ENCODE measurements around the gene ACKR3. TPM values are rescaled to one million over a fixed set of nuclear protein-coding genes. Genes with fewer than 3 reads are reported as not detected.

Gene ACKR3
- total RNA-seq, 2 experiments from 2014 or later = 1.3 to 3.3 TPM

DNA sequence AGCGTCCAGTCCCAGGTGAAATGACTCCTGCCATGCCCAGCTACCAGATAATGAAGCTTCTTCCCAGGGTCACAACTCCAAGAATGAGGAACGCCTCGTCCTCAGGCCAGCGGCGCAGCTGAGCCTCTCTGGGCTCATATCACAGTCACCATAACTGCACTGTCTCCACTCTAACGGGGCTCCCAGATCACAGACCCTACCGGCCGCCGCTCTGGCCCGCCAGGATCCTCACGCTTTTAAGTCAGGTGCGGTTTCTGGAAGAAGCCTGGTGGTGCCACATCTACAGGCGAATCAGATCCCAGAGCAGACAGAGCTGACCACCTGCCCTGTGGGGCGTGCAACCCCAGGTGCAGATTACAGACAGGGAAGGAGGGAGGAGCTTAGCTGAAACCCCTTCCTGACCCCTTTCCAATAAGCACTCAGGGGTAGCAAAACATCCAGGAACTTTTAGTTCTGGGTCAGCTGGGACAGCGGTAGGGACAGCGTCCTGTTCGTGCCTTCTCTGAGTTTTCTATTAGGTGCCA is 3.7 kb upstream of the ACKR3 start:
- Mint-ChIP-seq H3K27ac (no peak overlapping the region), H3K36me3 (peaks cover 16% of the 10 kb centered on the region), H3K4me3 (no peak overlapping the region), H3K27me3 (peaks cover 7% of the 10 kb centered on the region), H3K9me3 (ENCODE audit: low read depth) (no peaks in the 10 kb centered on the region), H3K4me1 (peaks cover 28% of the 10 kb centered on the region)
- CTCF ChIA-PET = interaction anchor here (1.4 to 2.1 kb wide), 2 partner anchors 50 to 53 kb away, joined by 4 to 9 read pairs; no protein-coding TSS in a partner anchor
- DNase-seq (no peak), ATAC-seq (no peak)

DNA sequence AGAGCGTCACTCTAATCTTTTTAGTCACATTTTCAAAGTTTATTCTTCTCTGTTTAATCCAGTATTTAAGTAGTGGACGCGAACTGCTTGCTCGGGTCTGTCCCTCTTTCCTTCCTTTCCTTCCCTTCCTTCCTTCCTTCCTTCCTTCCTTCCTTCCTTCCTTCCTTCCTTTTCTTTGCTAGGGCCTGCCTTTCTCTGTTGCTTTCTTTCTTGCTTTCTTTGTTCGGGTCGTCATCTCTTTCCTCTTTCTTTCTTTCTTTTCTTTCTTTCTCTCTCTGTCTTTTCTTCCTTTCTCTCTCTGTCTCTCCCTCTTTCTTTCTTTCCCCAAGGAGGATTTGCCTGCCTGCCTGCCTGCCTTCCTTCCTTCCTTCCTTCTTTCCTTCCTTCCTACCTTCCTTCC is 3.0 kb upstream of the ACKR3 start:
- DNase-seq (no peak), ATAC-seq (no peak)
- peaks cover 12% of the 10 kb centered on the region for H3K36me3 Mint-ChIP-seq
- CTCF ChIA-PET = interaction anchor here (2.1 kb wide), 1 partner anchor 53 kb away, joined by 9 read pairs; no protein-coding TSS in a partner anchor
- no peaks in the 10 kb centered on the region for H3K9me3 Mint-ChIP-seq (ENCODE audit: low read depth)
- H3K27me3 Mint-ChIP-seq = peaks cover 11% of the 10 kb centered on the region
- peaks cover 28% of the 10 kb centered on the region for H3K4me1 Mint-ChIP-seq
- no peak overlapping the region for H3K4me3 Mint-ChIP-seq
- no peak overlapping the region for H3K27ac Mint-ChIP-seq

DNA sequence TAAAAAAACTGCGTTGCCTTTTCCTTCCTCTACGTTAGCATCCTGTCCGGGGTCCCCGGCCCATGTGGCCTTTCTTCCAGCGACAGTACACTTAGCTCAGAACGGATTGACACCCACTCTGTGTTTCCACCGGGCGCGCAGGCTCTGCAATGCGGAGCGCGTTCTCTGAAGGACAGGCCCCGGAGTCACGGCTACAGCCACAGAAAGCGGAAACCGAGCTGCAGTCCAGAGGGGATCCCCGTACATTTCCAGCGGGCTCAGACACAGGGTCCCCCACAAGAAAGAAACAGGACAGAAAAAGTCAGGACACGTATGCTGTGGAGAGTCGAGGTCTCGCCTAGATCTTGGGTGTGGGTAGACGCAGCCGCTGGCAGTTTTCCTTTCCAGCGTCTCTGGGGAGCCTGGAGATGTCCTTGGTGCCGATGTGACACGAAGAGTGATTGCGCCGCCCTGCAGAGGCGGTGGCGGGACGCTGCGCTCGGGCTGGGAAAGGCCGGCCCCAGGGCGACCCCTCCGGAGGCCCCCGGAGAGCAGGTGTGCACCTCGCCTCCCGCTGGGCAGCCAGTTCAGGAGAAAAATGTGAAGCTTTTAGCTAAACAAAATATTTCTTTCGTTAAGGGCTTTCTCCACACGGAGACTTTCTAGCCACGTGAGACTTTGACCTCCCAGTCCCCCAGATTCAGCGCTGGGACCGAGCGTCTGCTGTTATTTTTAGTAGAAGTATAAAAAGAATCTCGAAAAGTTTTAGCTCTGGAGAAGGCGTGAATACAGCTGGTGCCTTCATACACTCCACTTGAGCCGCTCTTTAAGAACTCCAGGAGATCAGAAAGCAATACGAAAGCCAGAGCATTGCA is 1.3 kb upstream of the ACKR3 start:
- Mint-ChIP-seq H3K36me3 (peaks cover 1% of the 10 kb centered on the region), H3K27me3 (peaks cover 11% of the 10 kb centered on the region), H3K4me1 (peaks cover 28% of the 10 kb centered on the region), H3K27ac (peak overlapping the region; percentile 46), H3K4me3 (peak overlapping the region; percentile 68), H3K9me3 (ENCODE audit: low read depth) (no peaks in the 10 kb centered on the region)
- ATAC-seq = peak; percentile 46
- peak; percentile 53 for DNase-seq
- CTCF ChIA-PET = interaction anchor here (1.1 to 7.8 kb wide), 9 partner anchors 9 to 56 kb away, joined by 3 to 230 read pairs (median 13); no protein-coding TSS in a partner anchor

DNA sequence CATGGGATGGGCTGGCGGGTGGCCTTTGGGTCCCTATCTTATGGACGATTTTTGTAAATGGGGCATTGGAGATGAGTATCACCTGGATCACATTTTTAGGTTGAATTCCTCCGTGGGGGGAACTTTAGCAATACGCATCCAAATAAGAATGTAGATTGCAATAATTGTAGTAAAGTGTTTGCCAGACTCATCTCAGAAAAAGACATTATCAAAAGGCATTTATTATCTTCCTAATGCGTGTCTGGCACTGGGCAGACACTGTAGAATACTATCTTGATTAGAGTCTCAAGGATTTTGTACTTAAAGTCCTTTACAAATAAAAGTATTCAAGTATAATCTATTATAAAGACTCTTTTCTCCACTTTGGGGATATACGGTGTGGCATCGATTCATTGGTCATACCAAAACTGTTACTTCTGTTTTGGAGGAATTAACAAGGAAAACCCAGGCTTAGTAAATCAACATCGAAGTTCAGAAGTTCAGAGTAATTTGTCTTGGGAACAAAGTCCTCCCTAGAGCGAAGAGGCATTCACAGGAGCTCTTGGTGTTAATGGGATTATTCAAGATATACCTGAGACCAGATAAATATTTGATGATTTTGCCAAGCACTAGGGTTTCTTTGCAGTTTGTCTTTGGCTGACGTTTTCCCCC is 578 bp upstream of the ACKR3 start:
- ATAC-seq = no peak
- Mint-ChIP-seq H3K4me1 (peaks cover 28% of the 10 kb centered on the region), H3K4me3 (peak overlapping the region; percentile 52), H3K27ac (peak overlapping the region; percentile 65), H3K36me3 (peaks cover 1% of the 10 kb centered on the region), H3K9me3 (ENCODE audit: low read depth) (no peaks in the 10 kb centered on the region), H3K27me3 (peaks cover 11% of the 10 kb centered on the region)
- CTCF ChIA-PET = interaction anchor here (0.8 to 7.8 kb wide), 26 partner anchors 9 to 516 kb away, joined by 3 to 230 read pairs (median 6); partner anchors contain the start of gene COPS8
- DNase-seq = no peak

DNA sequence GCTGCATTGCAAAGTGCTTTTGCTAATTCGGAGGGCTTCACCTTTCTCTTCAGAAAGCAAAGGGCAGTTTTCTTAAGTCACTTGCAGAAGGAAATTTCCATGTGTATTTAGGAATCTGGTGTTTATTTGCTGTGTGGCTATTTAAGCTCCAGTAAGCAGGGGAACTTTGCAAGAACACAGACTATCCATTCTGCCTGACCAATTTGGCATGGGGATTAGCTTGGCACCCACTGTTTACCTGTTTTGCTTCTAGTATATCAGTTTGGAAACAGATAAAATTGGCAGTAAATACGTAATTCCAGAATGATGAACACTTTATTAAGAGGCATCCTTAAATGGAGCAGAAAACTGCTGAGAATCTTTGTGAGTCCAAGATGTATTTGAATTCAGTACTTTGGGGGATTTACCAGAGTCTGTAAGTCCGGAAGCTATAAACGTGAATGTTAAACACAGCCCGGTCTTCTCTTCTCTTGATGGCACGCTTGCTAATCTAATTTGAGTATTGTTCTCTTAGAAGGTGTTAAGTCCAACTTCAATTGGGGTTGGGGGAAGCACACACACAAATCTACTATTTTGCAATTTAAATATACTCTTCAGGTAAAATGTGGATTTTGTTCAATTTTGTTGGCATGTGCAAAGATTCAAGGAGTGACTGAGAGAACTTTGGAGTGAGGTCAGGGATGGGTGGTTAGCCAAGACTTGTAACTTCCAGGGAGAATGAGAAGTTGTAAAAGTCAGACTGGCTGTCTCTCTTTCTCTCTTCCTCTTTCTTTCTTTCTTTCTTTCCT is 650 bp downstream of the ACKR3 start:
- Mint-ChIP-seq H3K27ac (peak overlapping the region; percentile 65), H3K4me3 (peak overlapping the region; percentile 52), H3K4me1 (peaks cover 28% of the 10 kb centered on the region), H3K9me3 (ENCODE audit: low read depth) (no peaks in the 10 kb centered on the region), H3K36me3 (peaks cover 1% of the 10 kb centered on the region), H3K27me3 (peaks cover 11% of the 10 kb centered on the region)
- CTCF ChIA-PET = interaction anchor here (0.6 to 7.8 kb wide), 31 partner anchors 10 to 515 kb away, joined by 3 to 230 read pairs (median 4); partner anchors contain the start of gene COPS8
- ATAC-seq (no peak), DNase-seq (no peak)

DNA sequence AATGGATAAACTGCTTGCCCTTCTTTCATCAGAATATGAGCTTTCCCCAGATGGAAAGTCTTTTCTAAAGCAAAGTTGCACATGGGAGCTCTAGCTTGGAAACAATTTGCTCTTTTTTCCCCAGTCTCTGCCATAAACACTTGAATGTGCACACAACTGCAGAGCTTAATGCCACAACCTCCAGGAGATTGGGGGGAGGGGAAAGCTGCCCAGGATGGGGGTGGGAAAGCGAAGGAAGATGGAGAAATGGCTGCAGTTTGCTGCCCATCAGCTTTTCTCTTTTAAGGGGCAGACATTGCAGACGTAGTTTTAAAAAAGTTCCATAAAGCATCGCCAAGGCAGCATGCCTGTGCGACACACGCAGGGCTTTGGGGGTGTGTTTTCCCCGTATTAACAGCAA is 1.5 kb downstream of the ACKR3 start:
- Mint-ChIP-seq H3K27ac (no peak overlapping the region), H3K9me3 (ENCODE audit: low read depth) (no peaks in the 10 kb centered on the region), H3K36me3 (peaks cover 1% of the 10 kb centered on the region), H3K4me1 (peaks cover 28% of the 10 kb centered on the region), H3K27me3 (peaks cover 11% of the 10 kb centered on the region), H3K4me3 (no peak overlapping the region)
- DNase-seq (no peak), ATAC-seq (no peak)
- CTCF ChIA-PET = interaction anchor here (0.7 to 7.8 kb wide), 6 partner anchors 18 to 117 kb away, joined by 3 to 230 read pairs (median 12); a partner anchor contains a TSS

DNA sequence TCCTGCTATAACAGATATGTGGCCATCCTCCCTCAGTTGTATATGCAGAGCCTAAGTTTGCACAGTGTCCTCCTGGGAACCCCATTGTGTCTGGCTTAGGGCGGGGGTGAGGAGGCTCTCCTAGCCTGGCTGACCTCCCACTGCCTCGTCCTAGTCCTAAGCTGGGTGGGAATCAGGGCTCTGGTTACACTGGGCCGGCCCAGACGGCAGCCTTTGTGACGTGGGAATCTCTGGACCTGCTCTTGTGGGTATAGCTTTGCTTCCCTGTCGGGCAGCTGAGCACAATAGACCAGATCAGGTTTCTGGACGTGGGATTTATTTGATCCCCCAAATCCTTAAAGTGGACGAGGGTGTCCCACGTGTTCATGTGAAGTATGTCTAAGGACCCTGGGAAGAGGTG is 2.9 kb downstream of the ACKR3 start:
- H3K27me3 Mint-ChIP-seq = peaks cover 11% of the 10 kb centered on the region
- DNase-seq (no peak), ATAC-seq (no peak)
- H3K4me3 Mint-ChIP-seq = no peak overlapping the region
- H3K9me3 Mint-ChIP-seq (ENCODE audit: low read depth) = no peaks in the 10 kb centered on the region
- CTCF ChIA-PET = interaction anchor here (7.8 kb wide), 1 partner anchor 60 kb away, joined by 230 read pairs; no protein-coding TSS in a partner anchor
- peaks cover 26% of the 10 kb centered on the region for H3K4me1 Mint-ChIP-seq
- no peak overlapping the region for H3K27ac Mint-ChIP-seq
- no peaks in the 10 kb centered on the region for H3K36me3 Mint-ChIP-seq

DNA sequence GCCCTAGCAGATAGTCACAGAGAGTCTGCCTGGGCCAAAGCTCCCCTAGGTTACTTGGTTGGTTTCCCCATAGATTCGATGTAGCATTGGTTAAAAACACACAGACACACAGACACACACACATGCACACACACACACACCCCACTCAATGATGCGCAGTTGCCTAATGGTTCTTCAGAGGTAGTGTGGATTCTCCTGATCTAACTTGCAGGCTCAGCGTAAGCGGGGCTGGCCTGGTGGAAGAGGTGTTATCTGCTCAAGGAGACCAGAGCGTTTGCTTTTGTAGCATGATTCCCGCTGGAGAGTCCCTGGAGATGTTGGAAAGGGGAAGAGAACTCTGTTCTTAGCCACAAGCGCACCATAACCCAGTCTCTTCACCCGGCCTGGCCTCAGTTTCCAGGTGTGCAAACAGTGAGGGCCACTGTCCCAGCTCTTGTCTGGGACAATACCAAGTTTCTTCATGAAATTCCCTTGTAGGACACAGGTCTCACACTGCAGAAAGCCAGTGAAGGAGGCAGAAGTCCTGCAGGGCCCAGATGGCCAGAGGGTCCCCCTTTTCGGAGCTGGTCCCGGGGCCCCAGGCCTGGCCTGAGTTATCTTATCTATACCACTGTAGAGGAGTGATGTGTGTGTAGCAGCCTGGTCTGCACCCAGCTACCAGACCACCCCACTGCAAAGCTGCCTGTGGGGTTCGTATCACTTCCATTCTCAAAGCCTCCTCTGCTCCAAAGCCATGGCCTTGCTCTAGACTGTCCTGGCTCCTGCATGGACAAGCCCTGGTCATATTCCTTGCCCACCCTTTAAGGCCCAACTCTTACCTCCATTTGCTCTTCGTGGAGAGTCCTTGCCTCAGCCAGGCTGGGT is 3.7 kb downstream of the ACKR3 start:
- Mint-ChIP-seq H3K4me1 (peaks cover 21% of the 10 kb centered on the region), H3K27me3 (peaks cover 6% of the 10 kb centered on the region), H3K9me3 (ENCODE audit: low read depth) (no peaks in the 10 kb centered on the region), H3K4me3 (no peak overlapping the region), H3K36me3 (no peaks in the 10 kb centered on the region), H3K27ac (no peak overlapping the region)
- DNase-seq = no peak
- ATAC-seq = no peak
- CTCF ChIA-PET = interaction anchor here (7.8 kb wide), 1 partner anchor 61 kb away, joined by 230 read pairs; no protein-coding TSS in a partner anchor

DNA sequence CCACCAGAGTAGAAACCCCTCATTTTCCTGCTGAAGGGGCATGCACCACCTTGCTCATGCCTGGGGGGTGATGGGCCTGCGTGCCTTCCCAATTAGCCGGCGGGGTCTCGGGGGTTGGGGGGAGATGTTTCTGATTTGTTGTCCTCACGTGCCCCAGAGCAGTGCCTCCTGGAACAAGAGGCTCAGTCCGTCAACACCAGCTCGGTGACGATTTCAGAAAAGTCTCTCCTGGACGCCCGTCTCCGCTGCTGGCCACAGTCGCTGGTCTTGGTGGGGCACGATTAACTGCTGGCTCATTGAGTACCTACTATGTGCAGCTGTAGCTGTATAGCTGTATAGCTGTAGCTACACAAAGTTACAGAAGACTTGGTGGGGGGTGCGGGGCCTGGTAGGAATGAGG is 4.4 kb downstream of the ACKR3 start:
- no peak for ATAC-seq
- H3K4me1 Mint-ChIP-seq = peaks cover 17% of the 10 kb centered on the region
- CTCF ChIA-PET = interaction anchor here (7.8 kb wide), 1 partner anchor 62 kb away, joined by 230 read pairs; no protein-coding TSS in a partner anchor
- no peak overlapping the region for H3K27ac Mint-ChIP-seq
- H3K9me3 Mint-ChIP-seq (ENCODE audit: low read depth) = no peaks in the 10 kb centered on the region
- no peaks in the 10 kb centered on the region for H3K36me3 Mint-ChIP-seq
- peaks cover 6% of the 10 kb centered on the region for H3K27me3 Mint-ChIP-seq
- no peak overlapping the region for H3K4me3 Mint-ChIP-seq
- DNase-seq = no peak

DNA sequence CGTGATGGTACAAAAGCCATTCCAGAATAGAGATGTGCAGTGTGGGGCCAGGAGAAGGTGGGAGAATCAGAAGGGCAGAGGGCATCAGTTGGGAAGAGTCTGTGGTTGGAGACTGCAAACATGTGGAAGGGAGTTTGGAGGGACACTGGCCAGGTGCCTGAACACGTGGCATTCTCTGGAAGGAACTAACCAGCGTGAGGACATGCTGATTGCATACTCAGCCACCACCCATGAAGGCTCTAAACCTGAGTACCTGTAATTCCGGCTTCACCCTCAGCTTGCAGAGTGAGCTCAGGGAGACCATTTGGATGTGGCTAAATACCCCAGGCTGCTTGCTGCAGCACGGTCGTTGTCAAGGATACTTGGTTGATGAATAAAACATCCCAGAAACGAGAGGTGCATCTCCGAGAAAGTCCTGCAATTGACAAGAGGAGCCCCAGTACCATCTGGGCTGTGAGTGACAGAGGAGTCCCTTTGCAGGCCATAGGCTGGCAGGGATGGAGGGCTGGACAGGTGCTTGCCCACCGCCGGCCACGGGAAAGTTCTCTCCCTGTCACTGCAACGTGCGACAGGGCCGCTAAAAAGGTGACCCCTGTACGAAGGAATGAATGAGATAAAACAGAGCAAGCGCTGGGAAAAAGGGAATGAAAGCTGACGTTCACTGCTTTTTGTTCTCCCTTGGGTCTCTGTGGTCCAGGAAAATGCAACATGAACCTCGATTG is 5.0 kb downstream of the ACKR3 start:
- DNase-seq = no peak
- H3K27ac Mint-ChIP-seq = no peak overlapping the region
- CTCF ChIA-PET = interaction anchor here (7.8 kb wide), 1 partner anchor 62 kb away, joined by 230 read pairs; no protein-coding TSS in a partner anchor

DNA sequence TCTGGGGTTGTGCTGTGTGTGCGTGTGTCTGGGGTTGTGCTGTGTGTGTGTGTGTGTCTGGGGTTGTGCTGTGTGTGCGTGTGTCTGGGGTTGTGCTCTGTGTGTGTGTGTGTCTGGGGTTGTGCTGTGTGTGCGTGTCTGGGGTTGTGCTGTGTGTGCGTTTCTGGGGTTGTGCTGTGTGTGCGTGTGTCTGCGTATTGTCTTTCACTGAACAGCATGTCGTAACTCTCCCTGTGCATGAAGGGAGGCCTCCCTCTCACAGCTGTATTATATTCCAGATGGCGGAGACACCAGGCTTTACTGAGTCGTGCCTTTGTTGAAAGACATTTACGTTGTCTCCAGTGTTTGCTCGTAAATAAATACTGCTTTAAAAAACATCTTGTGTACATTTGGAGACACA is 5.9 kb downstream of the ACKR3 start:
- H3K27me3 Mint-ChIP-seq = peaks cover 4% of the 10 kb centered on the region
- no peak overlapping the region for H3K4me3 Mint-ChIP-seq
- no peak overlapping the region for H3K27ac Mint-ChIP-seq
- no peak for ATAC-seq
- CTCF ChIA-PET = no interaction called here
- DNase-seq = no peak
- no peaks in the 10 kb centered on the region for H3K9me3 Mint-ChIP-seq (ENCODE audit: low read depth)
- H3K4me1 Mint-ChIP-seq = peaks cover 3% of the 10 kb centered on the region
- no peaks in the 10 kb centered on the region for H3K36me3 Mint-ChIP-seq

More for the DNA sequence above, 5.0 kb downstream of the ACKR3 start:
- H3K27me3 Mint-ChIP-seq = peaks cover 6% of the 10 kb centered on the region
- no peaks in the 10 kb centered on the region for H3K9me3 Mint-ChIP-seq (ENCODE audit: low read depth)
- no peaks in the 10 kb centered on the region for H3K36me3 Mint-ChIP-seq
- H3K4me3 Mint-ChIP-seq = no peak overlapping the region
- ATAC-seq = no peak
- H3K4me1 Mint-ChIP-seq = peaks cover 12% of the 10 kb centered on the region
